Measurements from ENCODE around the gene EXOC6B. TPM values are rescaled to one million over a fixed set of nuclear protein-coding genes. Genes with fewer than 3 reads are reported as not detected.

The EXOC6B gene
- total RNA-seq, 1 donor from 2014 or later, result 139 TPM

GRCh38 chr2:72289736-72290135 is 536.1 kb downstream of the EXOC6B start:
- intact Hi-C loops (cut with micrococcal nuclease), result no loop called here
- H3K36me3 ChIP-seq, result no peaks in the 10 kb centered on the region
- no peak overlapping the region for H3K4me3 ChIP-seq
- H3K4me1 ChIP-seq, result peaks cover 8% of the 10 kb centered on the region
- DNase-seq, result no peak
- TF ChIP-seq CTCF (IDR thresholded peaks at IDR 0.05; ENCODE audit: borderline replicate concordance), result no peak
- H3K27me3 ChIP-seq (ENCODE audit: low read depth), result no peaks in the 10 kb centered on the region
- no peaks in the 10 kb centered on the region for H3K9me3 ChIP-seq (replicated peaks)
- no peak overlapping the region for H3K27ac ChIP-seq (replicated peaks)

- no peak for DNase-seq
- Histone ChIP-seq H3K27me3 (ENCODE audit: low read depth) (no peaks in the 10 kb centered on the region), H3K4me3 (no peak overlapping the region), H3K27ac (replicated peaks) (no peak overlapping the region), H3K4me1 (peaks cover 8% of the 10 kb centered on the region), H3K36me3 (no peaks in the 10 kb centered on the region), H3K9me3 (replicated peaks) (no peaks in the 10 kb centered on the region)
- intact Hi-C loops (cut with micrococcal nuclease), result no loop called here
- TF ChIP-seq CTCF (IDR thresholded peaks at IDR 0.05; ENCODE audit: borderline replicate concordance), result no peak
Measured at GRCh38 chr2:72289283-72289682, 536.5 kb downstream of the EXOC6B start.

- Histone ChIP-seq H3K27ac (replicated peaks) (no peak overlapping the region), H3K27me3 (ENCODE audit: low read depth) (no peaks in the 10 kb centered on the region), H3K36me3 (no peaks in the 10 kb centered on the region), H3K4me1 (peaks cover 40% of the 10 kb centered on the region), H3K4me3 (no peak overlapping the region), H3K9me3 (replicated peaks) (no peaks in the 10 kb centered on the region)
- intact Hi-C loops (cut with micrococcal nuclease), result no loop called here
- no peak for DNase-seq
- TF ChIP-seq CTCF (IDR thresholded peaks at IDR 0.05; ENCODE audit: borderline replicate concordance), result no peak
Measured at GRCh38 chr2:72278046-72278445, 547.8 kb downstream of the EXOC6B start.

GRCh38 chr2:72276876-72277275 is 549.0 kb downstream of the EXOC6B start:
- Histone ChIP-seq H3K27ac (replicated peaks) (no peak overlapping the region), H3K27me3 (ENCODE audit: low read depth) (no peaks in the 10 kb centered on the region), H3K9me3 (replicated peaks) (no peaks in the 10 kb centered on the region), H3K4me3 (no peak overlapping the region), H3K4me1 (peaks cover 50% of the 10 kb centered on the region), H3K36me3 (no peaks in the 10 kb centered on the region)
- intact Hi-C loops (cut with micrococcal nuclease), result no loop called here
- no peak for DNase-seq
- TF ChIP-seq CTCF (IDR thresholded peaks at IDR 0.05; ENCODE audit: borderline replicate concordance), result no peak

- intact Hi-C loops (cut with micrococcal nuclease), result no loop called here
- TF ChIP-seq CTCF (IDR thresholded peaks at IDR 0.05; ENCODE audit: borderline replicate concordance), result no peak
- Histone ChIP-seq H3K36me3 (no peaks in the 10 kb centered on the region), H3K4me3 (no peak overlapping the region), H3K27ac (replicated peaks) (no peak overlapping the region), H3K4me1 (peaks cover 55% of the 10 kb centered on the region), H3K27me3 (ENCODE audit: low read depth) (no peaks in the 10 kb centered on the region), H3K9me3 (replicated peaks) (no peaks in the 10 kb centered on the region)
- DNase-seq, result no peak
Measured at GRCh38 chr2:72276356-72276755, 549.5 kb downstream of the EXOC6B start.

- no peaks in the 10 kb centered on the region for H3K36me3 ChIP-seq
- no peaks in the 10 kb centered on the region for H3K27me3 ChIP-seq (ENCODE audit: low read depth)
- H3K27ac ChIP-seq (replicated peaks), result no peak overlapping the region
- TF ChIP-seq CTCF (IDR thresholded peaks at IDR 0.05; ENCODE audit: borderline replicate concordance), result no peak
- DNase-seq, result no peak
- H3K4me1 ChIP-seq, result peaks cover 66% of the 10 kb centered on the region
- intact Hi-C loops (cut with micrococcal nuclease), result no loop called here
- H3K9me3 ChIP-seq (replicated peaks), result no peaks in the 10 kb centered on the region
- no peak overlapping the region for H3K4me3 ChIP-seq
Measured at GRCh38 chr2:72275084-72275483, 550.7 kb downstream of the EXOC6B start.

Measured in left ventricle myocardium inferior (tissue), 1 donor.